Ascending aorta (tissue), 2 donors: ENCODE measurements around the gene ADCY1. TPM values are rescaled to one million over a fixed set of nuclear protein-coding genes. Genes with fewer than 3 reads are reported as not detected.

Experiments
- DNase-seq, 2 donors: peaks; one replicate each; pipeline ENCODE4 v3.0.0-alpha.2; 2019; ENCODE audit warnings: low spot score in 2 of 2
- H3K27ac ChIP-seq, 2 donors: fragments of 200-600 bp; sonication (generic); one replicate each; pipeline ENCODE4 v1.5.1; 2016 to 2017; ENCODE audit warnings: mild to moderate bottlenecking in 1 of 2
- H3K27me3 ChIP-seq: fragments of 200-600 bp; sonication (generic); one replicate; pipeline ENCODE4 v1.5.1; 2017
- H3K36me3 ChIP-seq, 2 donors: fragments of 200-600 bp; sonication (generic); one replicate each; pipeline ENCODE4 v1.5.1; 2016
- H3K4me1 ChIP-seq, 2 donors: fragments of 200-600 bp; sonication (generic); one replicate each; pipeline ENCODE4 v1.5.1; 2016 to 2017; ENCODE audit warnings: mild to moderate bottlenecking in 1 of 2
- H3K4me3 ChIP-seq, 2 donors: fragments of 200-600 bp; sonication (generic); one replicate each; pipeline ENCODE4 v1.5.1; 2016 to 2017; ENCODE audit warnings: mild to moderate bottlenecking in 1 of 2
- H3K9me3 ChIP-seq, 2 donors: fragments of 200-600 bp; sonication (generic); one replicate each; pipeline ENCODE4 v1.5.1; 2016
- CTCF ChIP-seq, 3 experiments: fragments of 200-600 bp in 2 of 3; fragments of 450-650 bp in 1 of 3; sonication (generic) in 2 of 3; IDR thresholded peaks; one replicate each; pipeline ENCODE4 v1.5.1; 2016 to 2019; ENCODE audit warnings: antibody characterized with exemption in 3 of 3, mild to moderate bottlenecking in 1 of 3, moderate library complexity in 1 of 3
- intact Hi-C: fragments of 100-400 bp; cut with DNase I; formaldehyde crosslinking; loops from one replicate; pipeline ENCODE4 v1.15.1; 2023
- total RNA-seq: library from RNA; depleted of rRNA; stranded (reverse); fragments of >200 nt; gene quantifications from one replicate; pipeline ENCODE4 v1.1.0, GENCODE V29; 2016

Gene ADCY1
- total RNA-seq, 1 donor from 2014 or later = 3.6 TPM

- Histone ChIP-seq H3K4me1 (no peaks in the 10 kb centered on the region), H3K9me3 (no peaks in the 10 kb centered on the region), H3K4me3 (no peak overlapping the region), H3K36me3 (no peaks in the 10 kb centered on the region), H3K27me3 (no peaks in the 10 kb centered on the region), H3K27ac (no peak overlapping the region)
- no peak for TF ChIP-seq CTCF (IDR thresholded peaks at IDR 0.05)
- peak in 1 of 2 donors; percentile 38 for DNase-seq
- intact Hi-C loops = no loop called here
Measured at GRCh38 chr7:45689797-45690761, 115.9 kb downstream of the ADCY1 start.

DNA sequence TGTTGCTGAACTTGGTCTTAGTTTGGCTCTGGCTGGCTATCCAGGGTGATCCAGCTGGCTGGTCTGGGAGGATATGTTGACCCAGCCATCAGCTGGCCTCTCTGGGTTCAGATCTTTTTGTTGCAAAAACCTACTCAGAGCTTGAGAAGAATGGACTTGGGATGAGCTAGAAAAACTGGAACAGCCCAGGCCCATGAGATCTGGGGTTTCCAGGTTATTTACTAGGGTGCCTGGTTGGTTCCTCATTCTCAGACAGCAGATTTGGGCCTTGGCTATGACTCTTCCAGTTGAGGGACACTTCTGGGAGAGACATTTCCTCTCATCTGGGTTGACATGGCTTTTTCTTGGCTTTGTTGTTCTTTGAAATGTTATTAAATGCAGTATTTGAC lies 116.6 kb downstream of the ADCY1 start:
- H3K9me3 ChIP-seq = no peaks in the 10 kb centered on the region
- no peaks in the 10 kb centered on the region for H3K4me1 ChIP-seq
- intact Hi-C loops = no loop called here
- no peak overlapping the region for H3K4me3 ChIP-seq
- no peaks in the 10 kb centered on the region for H3K36me3 ChIP-seq
- no peak for DNase-seq
- no peaks in the 10 kb centered on the region for H3K27me3 ChIP-seq
- TF ChIP-seq CTCF (IDR thresholded peaks at IDR 0.05) = no peak
- no peak overlapping the region for H3K27ac ChIP-seq

- intact Hi-C loops = no loop called here
- Histone ChIP-seq H3K27me3 (no peaks in the 10 kb centered on the region), H3K27ac (no peak overlapping the region), H3K4me3 (no peak overlapping the region), H3K36me3 (no peaks in the 10 kb centered on the region), H3K9me3 (no peaks in the 10 kb centered on the region), H3K4me1 (no peaks in the 10 kb centered on the region)
- no peak for TF ChIP-seq CTCF (IDR thresholded peaks at IDR 0.05)
- no peak for DNase-seq
Measured at GRCh38 chr7:45691155-45691656, 117.0 kb downstream of the ADCY1 start.

- Histone ChIP-seq H3K4me1 (no peaks in the 10 kb centered on the region), H3K4me3 (no peak overlapping the region), H3K9me3 (no peaks in the 10 kb centered on the region), H3K36me3 (no peaks in the 10 kb centered on the region), H3K27me3 (no peaks in the 10 kb centered on the region), H3K27ac (no peak overlapping the region)
- TF ChIP-seq CTCF (IDR thresholded peaks at IDR 0.05) = no peak
- DNase-seq = peak in 1 of 2 donors; percentile 22
- intact Hi-C loops = no loop called here
Measured at GRCh38 chr7:45692031-45692430, 117.9 kb downstream of the ADCY1 start.

- TF ChIP-seq CTCF (IDR thresholded peaks at IDR 0.05) = no peak
- intact Hi-C loops = no loop called here
- Histone ChIP-seq H3K27me3 (no peaks in the 10 kb centered on the region), H3K9me3 (no peaks in the 10 kb centered on the region), H3K27ac (no peak overlapping the region), H3K4me3 (no peak overlapping the region), H3K4me1 (no peaks in the 10 kb centered on the region), H3K36me3 (no peaks in the 10 kb centered on the region)
- no peak for DNase-seq
Measured at GRCh38 chr7:45695249-45695995, 121.3 kb downstream of the ADCY1 start.
